Tibial nerve (tissue), 3 donors: ENCODE measurements around the gene MBIP.

ENCODE experiments used
- POLR2A ChIP-seq, 2 donors: fragments of 450-650 bp; IDR thresholded peaks; one replicate each; pipeline ENCODE4 v1.6.1; 2017; ENCODE audit warnings: antibody characterized with exemption in 2 of 2, mild to moderate bottlenecking in 2 of 2, moderate library complexity in 2 of 2
- TF ChIP-seq, protein P1 (sequence below), 5 experiments: fragments of 200-600 bp in 3 of 5; fragments of 450-650 bp in 2 of 5; sonication (generic) in 3 of 5; IDR thresholded peaks; one replicate each; pipeline ENCODE4 v1.5.1; 2016 to 2019; ENCODE audit warnings: antibody characterized with exemption in 5 of 5, mild to moderate bottlenecking in 3 of 5, moderate library complexity in 2 of 5

DNA sequence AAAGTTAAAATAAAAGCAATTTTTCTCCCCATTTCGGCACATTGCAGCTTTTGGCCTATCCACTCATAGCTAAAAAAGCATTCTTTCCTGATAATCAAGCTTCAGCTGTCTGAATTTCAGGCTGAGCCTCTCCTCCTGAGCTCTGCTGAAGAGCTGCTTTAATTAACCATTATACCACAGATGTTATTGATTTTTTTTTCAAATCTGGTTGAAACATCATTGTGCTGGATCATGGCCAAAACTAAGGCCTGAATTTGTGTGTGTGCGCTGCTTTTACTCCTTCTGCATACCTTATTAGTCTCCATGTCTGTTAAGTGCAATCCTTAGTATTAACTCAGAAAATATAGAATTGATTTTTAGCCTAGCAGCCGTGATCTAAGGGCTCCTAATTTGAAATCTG lies 52.3 kb downstream of the MBIP start:
- TF ChIP-seq, protein P1, sequence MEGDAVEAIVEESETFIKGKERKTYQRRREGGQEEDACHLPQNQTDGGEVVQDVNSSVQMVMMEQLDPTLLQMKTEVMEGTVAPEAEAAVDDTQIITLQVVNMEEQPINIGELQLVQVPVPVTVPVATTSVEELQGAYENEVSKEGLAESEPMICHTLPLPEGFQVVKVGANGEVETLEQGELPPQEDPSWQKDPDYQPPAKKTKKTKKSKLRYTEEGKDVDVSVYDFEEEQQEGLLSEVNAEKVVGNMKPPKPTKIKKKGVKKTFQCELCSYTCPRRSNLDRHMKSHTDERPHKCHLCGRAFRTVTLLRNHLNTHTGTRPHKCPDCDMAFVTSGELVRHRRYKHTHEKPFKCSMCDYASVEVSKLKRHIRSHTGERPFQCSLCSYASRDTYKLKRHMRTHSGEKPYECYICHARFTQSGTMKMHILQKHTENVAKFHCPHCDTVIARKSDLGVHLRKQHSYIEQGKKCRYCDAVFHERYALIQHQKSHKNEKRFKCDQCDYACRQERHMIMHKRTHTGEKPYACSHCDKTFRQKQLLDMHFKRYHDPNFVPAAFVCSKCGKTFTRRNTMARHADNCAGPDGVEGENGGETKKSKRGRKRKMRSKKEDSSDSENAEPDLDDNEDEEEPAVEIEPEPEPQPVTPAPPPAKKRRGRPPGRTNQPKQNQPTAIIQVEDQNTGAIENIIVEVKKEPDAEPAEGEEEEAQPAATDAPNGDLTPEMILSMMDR (IDR thresholded peaks at IDR 0.05) = no peak
- no peak for TF ChIP-seq POLR2A (IDR thresholded peaks at IDR 0.05)
